Raji (cell line): ENCODE measurements around the gene TBC1D24.

Source experiments
- POLR2A ChIP-seq: IDR thresholded peaks from 2 replicates; pipeline ENCODE4 v1.6.1; 2011; ENCODE audit warnings: low read depth, low read length, control low read depth; ENCODE audit not compliant: insufficient read depth

Gene TBC1D24

DNA sequence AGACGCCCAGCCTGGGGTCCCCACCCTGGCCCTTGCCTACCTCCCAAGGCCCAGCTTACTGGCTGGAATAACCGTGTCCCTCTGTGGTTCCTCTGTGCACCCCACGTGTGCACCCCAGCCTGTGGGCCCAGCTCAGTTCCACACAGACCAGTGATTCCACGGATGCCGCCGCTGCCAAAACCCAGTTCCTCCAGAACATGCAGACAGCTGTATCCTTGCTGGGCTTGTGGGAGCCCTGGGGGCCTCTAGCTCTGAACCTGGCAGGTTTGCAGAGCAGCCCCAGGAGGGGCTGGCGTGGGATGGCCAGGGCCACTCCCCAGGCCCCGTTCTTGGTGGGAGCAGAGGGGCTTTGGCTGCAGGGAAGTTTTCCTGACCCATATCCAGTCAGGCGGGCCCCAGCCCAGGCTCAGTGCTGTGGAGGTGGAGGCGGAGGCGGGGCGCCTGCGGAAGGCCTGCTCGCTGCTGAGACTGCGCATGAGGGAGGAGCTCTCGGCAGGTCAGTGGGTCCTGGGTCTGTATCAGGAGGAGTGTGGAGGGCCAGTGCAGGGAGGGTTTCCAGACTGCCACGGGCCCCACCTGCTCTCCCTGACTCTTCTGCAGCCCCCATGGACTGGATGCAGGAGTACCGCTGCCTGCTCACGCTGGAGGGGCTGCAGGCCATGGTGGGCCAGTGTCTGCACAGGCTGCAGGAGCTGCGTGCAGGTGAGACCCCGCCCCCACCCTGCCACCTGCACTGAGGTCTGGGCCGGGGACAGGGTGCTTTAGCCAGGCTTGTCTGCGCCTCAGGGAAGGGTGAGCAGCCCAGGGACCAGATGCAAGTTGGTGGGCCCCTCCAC, 12.7 kb upstream of the TBC1D24 start:
- 0 out of 2 replicates have a peak, but pooled peaks have one; percentile 17 for TF ChIP-seq POLR2A

DNA sequence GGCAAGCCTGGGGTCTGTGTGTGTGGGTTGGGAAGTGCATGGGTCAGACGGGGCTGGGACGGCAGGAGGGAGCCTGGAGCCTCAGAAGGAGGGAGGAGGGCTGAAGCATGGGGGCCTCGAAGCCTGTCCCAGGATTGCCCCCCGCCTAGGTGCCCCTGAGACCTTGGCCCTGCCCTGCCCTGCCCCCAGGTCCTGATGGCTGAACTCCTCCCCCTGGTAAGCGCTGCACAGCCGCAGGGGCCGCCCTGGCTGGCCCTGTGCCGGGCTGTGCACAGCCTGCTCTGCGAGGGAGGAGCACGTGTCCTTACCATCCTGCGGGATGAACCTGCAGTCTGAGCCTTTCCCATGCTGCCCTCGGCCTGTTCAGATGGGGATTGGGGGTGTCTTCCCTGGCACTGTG, 10.6 kb upstream of the TBC1D24 start:
- peak; percentile 23; the same call in 1 of the 2 replicates for TF ChIP-seq POLR2A

DNA sequence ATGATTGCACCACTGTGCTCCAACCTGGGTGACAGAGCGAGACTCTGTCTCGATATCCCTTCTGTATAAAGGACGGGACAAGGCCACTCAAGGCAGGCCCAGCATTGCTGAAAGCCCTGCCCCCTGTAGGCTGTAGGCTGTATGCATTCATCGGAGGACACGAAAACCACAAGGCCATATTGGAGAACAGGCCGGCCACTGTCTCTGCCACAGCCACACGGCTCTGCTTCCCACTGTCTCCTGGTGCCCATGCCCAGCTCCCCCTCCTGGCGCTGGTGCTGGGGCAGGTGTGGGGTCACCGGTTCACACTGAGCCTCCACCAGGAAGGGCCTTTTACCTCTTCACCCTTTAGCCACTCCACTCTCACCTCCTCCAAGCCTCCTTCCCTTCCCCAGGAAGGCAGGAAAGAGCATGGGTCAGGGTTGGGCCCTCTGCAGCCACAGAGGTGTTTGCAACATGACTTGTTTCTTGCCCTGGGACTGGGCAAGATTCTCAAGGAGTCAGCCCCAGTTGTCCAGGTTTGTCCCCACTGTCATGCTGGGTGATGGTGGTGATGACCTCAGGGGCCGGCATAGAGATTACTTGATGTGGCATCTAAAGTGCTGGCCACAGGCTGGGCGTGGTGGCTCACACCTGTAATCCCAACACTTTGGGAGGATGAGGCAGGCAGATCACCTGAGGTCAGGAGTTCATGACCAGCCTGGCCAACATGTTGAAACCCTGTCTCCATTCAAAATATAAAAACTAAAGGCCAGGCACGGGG, 9.1 kb upstream of the TBC1D24 start:
- no peak; the same call in 1 of the 2 replicates for TF ChIP-seq POLR2A

DNA sequence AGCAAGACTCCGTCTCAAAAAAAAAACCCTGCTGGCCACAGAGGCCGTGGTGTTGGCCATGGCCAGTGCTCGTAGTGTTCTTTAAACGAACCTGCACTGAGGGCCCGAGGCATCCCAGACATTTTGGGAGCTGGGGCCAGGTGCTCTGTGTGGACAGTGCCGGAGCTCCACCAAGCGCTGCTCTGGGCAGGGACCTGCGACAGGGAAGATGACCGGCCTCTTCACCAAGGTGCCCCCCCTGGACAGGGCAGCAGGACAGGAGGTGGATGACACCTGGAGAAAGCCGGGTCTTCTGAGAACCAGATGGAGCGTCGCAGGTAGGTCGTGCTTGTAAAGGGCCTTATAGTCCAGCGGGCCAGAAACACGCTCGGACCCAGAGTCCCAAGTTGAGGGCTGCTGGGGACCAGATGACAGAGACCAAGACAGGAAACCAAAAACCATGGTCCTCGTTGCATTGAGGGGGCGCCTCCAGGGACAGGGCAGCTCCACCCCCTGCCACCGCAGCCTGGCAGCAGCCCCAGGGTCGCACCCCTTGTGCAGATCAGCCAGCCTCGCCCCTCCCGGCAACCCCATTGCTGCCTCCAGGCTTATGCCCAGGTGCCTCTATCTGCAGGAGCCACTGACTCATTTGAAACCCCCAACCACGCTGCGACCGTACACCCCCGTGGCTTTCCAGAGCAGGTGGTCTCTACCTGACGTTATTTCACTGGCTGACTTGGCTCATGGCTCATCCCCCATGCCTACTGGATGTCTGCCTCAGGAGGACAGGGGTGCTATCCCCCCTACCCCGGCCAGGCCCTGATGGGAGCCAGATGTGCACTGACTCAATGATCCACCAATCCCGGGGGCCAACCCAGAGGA, 8.0 kb upstream of the TBC1D24 start:
- peak; percentile 35; the same call in 1 of the 2 replicates for TF ChIP-seq POLR2A

DNA sequence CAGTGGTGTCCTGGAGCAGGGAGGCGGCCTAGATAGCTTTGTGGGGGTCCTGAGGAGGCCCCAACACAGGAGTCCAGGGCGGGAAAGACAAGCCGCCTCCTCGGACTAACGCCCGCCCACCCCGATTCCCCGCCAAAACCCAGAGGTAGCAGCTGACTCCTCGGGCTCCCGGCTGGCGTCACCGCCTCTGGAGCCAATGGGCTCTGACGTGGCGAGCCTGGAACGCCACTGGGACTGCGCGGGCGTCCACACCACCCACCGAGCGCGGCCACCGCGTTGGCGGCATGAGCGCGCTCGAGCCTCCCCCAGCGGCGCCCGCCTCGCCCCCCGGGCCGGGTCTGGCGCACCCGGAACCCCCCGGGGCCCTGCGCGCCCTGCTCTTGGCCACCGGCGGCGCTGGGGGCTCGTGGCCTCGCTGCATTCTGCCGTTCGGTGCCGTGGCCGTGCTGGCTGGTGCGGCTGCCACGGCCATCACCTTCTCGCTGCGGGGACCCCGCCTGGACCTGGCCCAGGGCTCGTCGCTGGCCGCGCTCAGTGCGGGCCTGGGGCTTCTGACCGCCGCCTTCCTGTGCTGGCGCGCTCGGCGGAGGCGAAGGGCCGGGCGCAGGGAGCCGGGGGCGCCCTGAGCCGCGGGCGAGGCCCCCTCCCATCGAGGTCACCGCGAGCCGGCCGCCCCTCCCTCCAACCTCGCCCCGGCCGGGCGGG, 7.2 kb upstream of the TBC1D24 start:
- TF ChIP-seq POLR2A = no peak; the same call in 1 of the 2 replicates

DNA sequence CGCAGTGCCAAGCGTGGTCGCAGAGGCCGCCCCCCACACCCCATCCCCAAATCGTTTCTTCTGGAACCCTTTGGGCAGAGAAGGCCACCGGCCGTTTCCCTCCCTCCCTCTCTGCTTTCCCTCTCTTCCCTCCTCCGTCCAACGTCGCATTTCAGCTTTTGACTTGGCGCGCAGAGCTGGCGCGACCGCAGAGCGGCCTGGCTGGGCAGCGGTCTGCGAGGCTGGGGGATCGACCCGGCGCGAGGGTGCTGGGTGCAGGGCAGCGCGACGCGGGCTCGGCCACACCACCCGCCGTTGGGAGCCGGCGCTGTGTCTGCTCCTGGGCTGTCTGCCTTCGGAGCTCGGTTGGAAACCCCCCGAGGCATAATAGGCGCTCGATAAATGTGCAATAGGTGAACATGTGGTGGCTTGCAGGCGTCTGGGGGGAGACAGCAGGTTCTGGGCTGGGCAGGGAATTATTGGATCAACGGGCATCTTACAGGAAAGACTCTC, 6.6 kb upstream of the TBC1D24 start:
- no peak for TF ChIP-seq POLR2A

DNA sequence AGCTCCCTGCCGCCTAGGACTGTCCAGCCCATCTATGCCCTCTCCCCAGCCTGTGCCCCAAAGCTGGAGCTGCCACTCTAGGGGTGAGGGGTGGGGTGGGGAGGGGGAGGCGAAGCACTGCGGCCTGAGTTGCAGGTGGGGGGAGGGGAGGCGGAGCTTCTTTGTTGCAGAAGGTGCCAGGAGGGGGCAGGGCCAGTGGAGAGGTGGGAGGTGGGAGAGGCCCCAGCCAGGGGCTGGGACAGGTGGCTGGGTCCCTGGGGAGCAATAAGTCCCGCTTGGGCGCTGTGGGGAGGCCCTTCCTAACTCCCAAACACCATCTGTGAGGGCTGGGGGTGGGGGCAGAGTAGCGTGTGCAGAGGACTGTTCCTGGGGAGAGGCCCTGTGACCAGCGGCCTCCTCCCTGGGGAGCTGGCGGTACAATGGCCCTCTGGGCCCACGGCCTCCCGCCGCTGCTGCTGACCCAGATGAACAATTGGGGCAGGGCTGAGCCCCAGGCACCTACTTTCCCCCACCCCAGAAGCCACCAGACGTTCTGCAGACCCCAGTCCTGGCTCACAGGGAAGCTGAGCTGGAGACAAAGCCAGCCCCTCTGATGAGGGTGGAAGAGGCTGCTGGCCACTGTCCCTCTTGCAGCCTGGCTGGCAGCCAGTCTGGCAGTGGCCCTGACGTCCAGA, 6.1 kb upstream of the TBC1D24 start:
- peak; percentile 66 for TF ChIP-seq POLR2A

DNA sequence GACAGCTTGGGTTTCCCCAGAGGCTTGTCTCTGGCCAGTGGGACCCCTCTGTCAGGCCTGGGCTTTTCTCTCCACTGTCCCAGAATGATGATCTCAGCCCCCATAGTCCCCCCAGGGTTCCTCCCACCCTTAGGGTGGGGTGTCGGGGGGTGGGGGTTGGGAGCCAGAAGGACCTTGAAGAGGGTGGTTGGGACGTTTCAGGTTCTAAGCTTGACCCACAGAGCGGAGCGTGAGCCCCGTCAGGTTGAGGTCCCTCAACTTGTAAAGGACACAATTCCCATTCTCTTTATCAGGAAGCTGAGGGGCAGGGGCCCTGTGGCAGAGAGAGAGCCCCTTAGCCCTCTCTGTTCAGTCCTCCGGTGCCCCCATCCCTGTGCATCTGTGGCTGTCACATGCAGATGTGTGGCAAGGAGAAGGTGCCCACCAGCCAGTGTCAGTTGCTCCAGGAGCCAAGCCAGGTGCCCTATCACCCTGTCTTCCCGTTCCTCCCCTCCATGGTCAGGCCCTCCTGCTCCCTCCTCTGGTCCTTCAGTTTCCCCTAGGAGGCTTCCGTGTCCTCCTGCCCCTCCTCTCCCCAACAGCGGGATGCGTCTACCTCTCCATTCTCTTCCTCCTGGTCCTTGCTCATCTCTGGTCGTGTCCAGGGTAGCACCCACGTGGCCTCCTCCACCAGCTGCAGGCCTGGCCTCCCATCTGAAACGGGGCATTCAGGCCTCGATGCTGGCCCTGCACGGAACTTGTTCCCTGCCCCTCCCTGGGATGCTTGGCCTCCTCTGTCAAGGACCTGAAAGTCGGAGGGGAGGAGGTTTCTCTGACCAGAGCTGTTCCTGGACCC, 5.3 kb upstream of the TBC1D24 start:
- peak; percentile 62 for TF ChIP-seq POLR2A

DNA sequence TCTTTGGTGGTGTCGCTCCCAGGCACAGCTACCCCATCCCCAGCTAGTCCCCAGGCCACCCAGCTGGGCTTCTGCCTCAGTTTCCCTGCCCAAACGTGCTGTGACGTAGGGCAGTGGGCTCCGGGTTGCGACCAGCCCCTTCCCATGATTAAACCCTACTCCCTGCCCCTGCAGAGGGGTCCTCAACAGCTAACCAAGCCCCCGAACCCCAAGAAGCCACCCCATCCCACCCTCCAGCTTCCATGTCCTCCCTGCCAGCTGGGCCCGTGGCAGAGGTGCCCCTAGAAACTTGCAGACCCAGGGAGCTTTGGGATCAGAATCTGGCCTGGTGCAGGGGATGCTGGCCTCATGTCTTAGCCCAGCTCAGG, 4.7 kb upstream of the TBC1D24 start:
- peak; percentile 25; the same call in 1 of the 2 replicates for TF ChIP-seq POLR2A

DNA sequence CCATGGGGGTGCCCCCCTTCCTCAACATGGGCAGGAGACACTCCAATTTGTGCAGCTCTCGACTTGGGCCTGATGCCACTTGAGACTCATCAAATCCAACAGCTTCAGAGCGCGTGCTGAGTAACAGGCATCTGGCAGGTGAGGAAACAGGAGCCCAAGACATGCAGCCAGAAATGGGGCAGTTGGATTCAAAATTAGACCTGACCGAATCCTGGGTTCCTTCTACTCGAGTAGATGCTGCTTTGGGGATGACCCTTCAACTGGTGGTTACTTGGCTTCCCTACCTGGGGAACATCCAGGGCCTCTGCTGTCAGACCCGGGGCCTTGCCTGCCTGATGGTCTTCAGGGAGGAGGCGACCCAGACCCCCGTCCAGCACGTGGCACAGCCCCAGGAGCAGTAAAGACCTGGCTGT, 4.3 kb upstream of the TBC1D24 start:
- no peak; the same call in 1 of the 2 replicates for TF ChIP-seq POLR2A

DNA sequence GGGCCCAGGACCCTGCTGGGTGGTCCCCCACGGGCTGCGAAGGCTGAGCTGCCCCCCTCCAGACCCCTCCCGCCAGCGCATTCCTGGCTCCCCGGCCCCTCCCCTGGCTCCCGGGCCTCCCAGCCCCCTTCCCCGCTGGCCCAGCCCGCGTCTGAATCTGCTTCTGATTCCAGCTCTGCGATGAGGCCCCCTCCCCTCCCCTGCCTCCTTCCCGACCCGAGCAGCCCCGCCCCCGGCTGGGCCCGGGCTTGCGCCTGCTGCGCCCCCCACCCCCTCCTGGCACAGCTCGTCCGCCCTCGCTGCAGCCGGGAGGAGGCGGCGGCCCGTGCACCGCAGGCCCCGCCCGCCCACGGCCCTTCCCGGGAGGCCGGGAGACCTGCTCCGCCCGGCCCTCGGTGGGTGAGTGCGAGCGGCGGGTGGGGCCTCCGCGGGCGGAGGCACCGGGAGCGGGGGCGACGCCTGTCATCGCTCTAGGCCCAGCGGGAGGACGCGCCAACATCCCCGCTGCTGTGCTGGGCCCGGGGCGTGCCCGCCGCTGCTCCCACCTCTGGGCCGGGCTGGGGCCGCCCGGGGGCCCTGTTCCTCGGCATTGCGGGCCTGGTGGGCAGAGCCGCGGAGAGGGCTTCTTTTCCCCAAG, 3.8 kb upstream of the TBC1D24 start, which contains the start of gene NTN3:
NTN3 (plus strand) TSS at position 282 of the 637 bp plus-strand sequence. CDS start 405 bp downstream, outside the sequence.
- no peak for TF ChIP-seq POLR2A

DNA sequence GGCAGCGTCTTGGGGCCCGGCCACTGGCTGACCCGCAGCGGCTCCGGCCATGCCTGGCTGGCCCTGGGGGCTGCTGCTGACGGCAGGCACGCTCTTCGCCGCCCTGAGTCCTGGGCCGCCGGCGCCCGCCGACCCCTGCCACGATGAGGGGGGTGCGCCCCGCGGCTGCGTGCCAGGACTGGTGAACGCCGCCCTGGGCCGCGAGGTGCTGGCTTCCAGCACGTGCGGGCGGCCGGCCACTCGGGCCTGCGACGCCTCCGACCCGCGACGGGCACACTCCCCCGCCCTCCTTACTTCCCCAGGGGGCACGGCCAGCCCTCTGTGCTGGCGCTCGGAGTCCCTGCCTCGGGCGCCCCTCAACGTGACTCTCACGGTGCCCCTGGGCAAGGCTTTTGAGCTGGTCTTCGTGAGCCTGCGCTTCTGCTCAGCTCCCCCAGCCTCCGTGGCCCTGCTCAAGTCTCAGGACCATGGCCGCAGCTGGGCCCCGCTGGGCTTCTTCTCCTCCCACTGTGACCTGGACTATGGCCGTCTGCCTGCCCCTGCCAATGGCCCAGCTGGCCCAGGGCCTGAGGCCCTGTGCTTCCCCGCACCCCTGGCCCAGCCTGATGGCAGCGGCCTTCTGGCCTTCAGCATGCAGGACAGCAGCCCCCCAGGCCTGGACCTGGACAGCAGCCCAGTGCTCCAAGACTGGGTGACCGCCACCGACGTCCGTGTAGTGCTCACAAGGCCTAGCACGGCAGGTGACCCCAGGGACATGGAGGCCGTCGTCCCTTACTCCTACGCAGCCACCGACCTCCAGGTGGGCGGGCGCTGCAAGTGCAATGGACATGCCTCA, 3.1 kb upstream of the TBC1D24 start:
- peak; percentile 33; the same call in 1 of the 2 replicates for TF ChIP-seq POLR2A

DNA sequence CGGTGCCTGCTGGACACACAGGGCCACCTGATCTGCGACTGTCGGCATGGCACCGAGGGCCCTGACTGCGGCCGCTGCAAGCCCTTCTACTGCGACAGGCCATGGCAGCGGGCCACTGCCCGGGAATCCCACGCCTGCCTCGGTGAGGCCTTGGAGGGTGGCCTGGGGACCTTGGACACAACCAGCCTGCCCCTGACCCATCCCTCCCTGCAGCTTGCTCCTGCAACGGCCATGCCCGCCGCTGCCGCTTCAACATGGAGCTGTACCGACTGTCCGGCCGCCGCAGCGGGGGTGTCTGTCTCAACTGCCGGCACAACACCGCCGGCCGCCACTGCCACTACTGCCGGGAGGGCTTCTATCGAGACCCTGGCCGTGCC, 2.5 kb upstream of the TBC1D24 start:
- TF ChIP-seq POLR2A = no peak
